ENCODE data around the gene NT5C1B. TPM values are rescaled to one million over a fixed set of nuclear protein-coding genes. Genes with fewer than 3 reads are reported as not detected.

Gene NT5C1B
- total RNA-seq, 1 donor from 2014 or later = not detected

DNA sequence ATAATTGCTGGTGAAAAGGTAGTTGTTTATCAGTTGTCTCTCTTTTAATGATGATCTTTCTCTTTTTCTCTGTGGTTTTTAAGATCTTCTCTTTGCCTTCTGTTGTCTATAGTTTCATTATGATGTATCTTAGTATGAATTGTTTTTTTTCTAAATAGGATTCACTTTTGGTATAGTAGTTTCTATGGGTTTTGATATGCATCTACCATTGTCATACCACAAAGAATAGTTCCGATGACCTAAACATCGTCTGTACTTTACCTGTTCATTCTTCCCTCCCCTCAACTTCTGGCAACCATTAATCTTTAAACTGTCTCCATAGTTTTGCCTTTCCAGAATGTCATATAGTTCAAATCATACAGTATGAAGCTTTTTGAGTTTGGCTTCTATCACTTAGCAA, 48.5 kb downstream of the NT5C1B start:
- Histone ChIP-seq H3K4me3 (ENCODE audit: low read depth, low read length) (no peak overlapping the region), H3K36me3 (ENCODE audit: control insufficient read depth, insufficient read depth, low read length) (no peaks in the 10 kb centered on the region), H3K27me3 (ENCODE audit: control insufficient read depth, insufficient read depth, low read length) (no peaks in the 10 kb centered on the region)
- FAIRE-seq (no peak), DNase-seq (ENCODE audit: low read depth) (no peak)
- TF ChIP-seq, protein P1, sequence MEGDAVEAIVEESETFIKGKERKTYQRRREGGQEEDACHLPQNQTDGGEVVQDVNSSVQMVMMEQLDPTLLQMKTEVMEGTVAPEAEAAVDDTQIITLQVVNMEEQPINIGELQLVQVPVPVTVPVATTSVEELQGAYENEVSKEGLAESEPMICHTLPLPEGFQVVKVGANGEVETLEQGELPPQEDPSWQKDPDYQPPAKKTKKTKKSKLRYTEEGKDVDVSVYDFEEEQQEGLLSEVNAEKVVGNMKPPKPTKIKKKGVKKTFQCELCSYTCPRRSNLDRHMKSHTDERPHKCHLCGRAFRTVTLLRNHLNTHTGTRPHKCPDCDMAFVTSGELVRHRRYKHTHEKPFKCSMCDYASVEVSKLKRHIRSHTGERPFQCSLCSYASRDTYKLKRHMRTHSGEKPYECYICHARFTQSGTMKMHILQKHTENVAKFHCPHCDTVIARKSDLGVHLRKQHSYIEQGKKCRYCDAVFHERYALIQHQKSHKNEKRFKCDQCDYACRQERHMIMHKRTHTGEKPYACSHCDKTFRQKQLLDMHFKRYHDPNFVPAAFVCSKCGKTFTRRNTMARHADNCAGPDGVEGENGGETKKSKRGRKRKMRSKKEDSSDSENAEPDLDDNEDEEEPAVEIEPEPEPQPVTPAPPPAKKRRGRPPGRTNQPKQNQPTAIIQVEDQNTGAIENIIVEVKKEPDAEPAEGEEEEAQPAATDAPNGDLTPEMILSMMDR (IDR thresholded peaks at IDR 0.05; ENCODE audit: insufficient read depth, low read length, severe bottlenecking) = no peak

GRCh38 chr2:18536697-18537096, 52.7 kb downstream of the NT5C1B start:
- Histone ChIP-seq H3K27me3 (ENCODE audit: control insufficient read depth, insufficient read depth, low read length) (no peaks in the 10 kb centered on the region), H3K4me3 (ENCODE audit: low read depth, low read length) (no peak overlapping the region), H3K36me3 (ENCODE audit: control insufficient read depth, insufficient read depth, low read length) (no peaks in the 10 kb centered on the region)
- TF ChIP-seq, protein P1 (IDR thresholded peaks at IDR 0.05; ENCODE audit: insufficient read depth, low read length, severe bottlenecking) = no peak
- FAIRE-seq (no peak), DNase-seq (ENCODE audit: low read depth) (no peak)

DNA sequence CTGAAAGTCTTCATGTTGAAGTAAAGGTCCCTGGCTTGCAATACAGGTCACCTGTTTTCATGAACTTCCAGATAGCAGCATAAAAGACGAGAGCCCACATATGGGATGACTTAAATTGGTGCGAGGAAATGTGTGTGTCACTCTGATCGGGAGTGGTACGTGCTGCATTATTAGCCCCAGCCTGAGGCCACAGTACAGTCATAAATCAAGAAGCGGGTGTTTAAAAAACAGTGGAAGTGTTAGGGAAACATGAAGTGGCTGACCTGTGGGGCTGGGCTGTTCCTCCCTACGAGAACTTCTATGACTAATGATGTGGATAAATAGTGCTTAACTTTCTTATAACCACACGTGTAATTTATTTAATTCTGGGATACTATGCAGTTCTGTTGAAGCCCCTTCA, 53.3 kb downstream of the NT5C1B start:
- TF ChIP-seq, protein P1 (IDR thresholded peaks at IDR 0.05; ENCODE audit: insufficient read depth, low read length, severe bottlenecking) = no peak
- peak; percentile 97 for DNase-seq (ENCODE audit: low read depth)
- Histone ChIP-seq H3K27me3 (ENCODE audit: control insufficient read depth, insufficient read depth, low read length) (no peaks in the 10 kb centered on the region), H3K4me3 (ENCODE audit: low read depth, low read length) (no peak overlapping the region), H3K36me3 (ENCODE audit: control insufficient read depth, insufficient read depth, low read length) (no peaks in the 10 kb centered on the region)
- FAIRE-seq = peak; percentile 68

DNA sequence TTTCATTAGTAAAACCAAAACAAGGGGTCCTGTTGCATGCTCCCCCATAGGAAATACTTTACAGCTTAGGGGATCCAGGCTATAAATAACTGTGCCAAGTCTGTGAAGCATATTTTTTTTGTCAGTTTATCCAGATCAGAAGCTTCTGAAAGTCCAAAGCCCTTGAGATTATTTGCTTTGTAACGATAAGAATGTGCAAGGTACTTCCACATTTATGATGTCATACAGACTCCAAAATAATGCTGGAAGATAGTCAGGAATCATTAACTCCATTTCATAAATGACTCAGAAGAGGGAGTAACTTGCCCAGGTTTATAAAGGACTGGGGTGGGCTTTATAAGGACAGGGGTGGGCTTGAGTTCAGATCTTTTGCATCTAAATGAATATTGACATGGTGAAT, 58.2 kb downstream of the NT5C1B start:
- TF ChIP-seq, protein P1 (IDR thresholded peaks at IDR 0.05; ENCODE audit: insufficient read depth, low read length, severe bottlenecking) = no peak
- FAIRE-seq = no peak
- H3K4me3 ChIP-seq (ENCODE audit: low read depth, low read length) = no peak overlapping the region
- no peaks in the 10 kb centered on the region for H3K36me3 ChIP-seq (ENCODE audit: control insufficient read depth, insufficient read depth, low read length)
- DNase-seq (ENCODE audit: low read depth) = no peak
- no peaks in the 10 kb centered on the region for H3K27me3 ChIP-seq (ENCODE audit: control insufficient read depth, insufficient read depth, low read length)

DNA sequence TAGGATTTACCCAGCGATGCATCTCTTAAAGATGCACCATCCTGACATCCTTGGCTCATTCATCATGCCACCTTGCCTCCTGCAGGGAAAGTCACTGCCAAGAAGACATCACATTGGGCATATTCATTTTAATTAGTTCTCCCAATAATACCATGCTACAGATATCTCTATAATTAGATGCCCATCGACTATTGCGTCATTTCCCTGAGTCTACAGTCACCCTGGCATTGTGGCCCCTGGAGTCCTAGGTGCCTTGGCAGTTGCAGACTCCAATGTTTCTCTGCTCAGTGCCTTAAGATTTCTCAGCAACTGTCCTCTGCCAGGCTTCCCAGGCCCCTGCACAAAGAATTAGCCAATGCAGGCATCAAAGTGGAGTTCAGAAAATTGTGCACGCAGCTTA, 61.5 kb downstream of the NT5C1B start:
- FAIRE-seq = no peak
- no peaks in the 10 kb centered on the region for H3K27me3 ChIP-seq (ENCODE audit: control insufficient read depth, insufficient read depth, low read length)

DNA sequence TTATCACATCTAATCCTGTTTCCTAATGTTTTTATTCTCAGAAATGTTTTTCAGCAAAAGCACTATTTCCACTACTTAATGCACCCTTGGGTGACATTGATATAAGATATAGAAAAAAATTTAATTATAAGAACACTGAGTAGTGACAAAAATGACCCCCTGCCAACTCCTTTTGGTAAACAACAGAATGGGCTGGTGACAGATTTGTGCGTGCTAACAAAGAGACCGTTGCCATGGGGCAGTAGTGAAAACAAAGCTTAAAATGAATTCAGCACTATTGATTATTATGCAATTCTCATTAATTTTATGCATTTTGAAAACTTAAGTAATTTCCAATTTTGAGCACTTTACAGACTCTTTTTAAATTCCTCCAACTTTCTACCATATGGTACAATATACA, 62.0 kb downstream of the NT5C1B start:
- no peaks in the 10 kb centered on the region for H3K36me3 ChIP-seq (ENCODE audit: control insufficient read depth, insufficient read depth, low read length)
- no peak for FAIRE-seq
- H3K27me3 ChIP-seq (ENCODE audit: control insufficient read depth, insufficient read depth, low read length) = no peaks in the 10 kb centered on the region
- no peak for DNase-seq (ENCODE audit: low read depth)
- H3K4me3 ChIP-seq (ENCODE audit: low read depth, low read length) = no peak overlapping the region
- TF ChIP-seq, protein P1 (IDR thresholded peaks at IDR 0.05; ENCODE audit: insufficient read depth, low read length, severe bottlenecking) = no peak

More for the DNA sequence above, 61.5 kb downstream of the NT5C1B start:
- no peak for DNase-seq (ENCODE audit: low read depth)
- H3K4me3 ChIP-seq (ENCODE audit: low read depth, low read length) = no peak overlapping the region
- TF ChIP-seq, protein P1 (IDR thresholded peaks at IDR 0.05; ENCODE audit: insufficient read depth, low read length, severe bottlenecking) = no peak
- no peaks in the 10 kb centered on the region for H3K36me3 ChIP-seq (ENCODE audit: control insufficient read depth, insufficient read depth, low read length)
